Upper lobe of right lung (tissue), 1 donor: Measurements from ENCODE around the gene ZNF385A. TPM values are rescaled to one million over a fixed set of nuclear protein-coding genes. Genes with fewer than 3 reads are reported as not detected.

Experiments
- ATAC-seq: fragments of 200-7000 bp; cut with Tn5 transposase; one replicate; pipeline ENCODE4 v1.9.1; 2020; ENCODE audit warnings: mild to moderate bottlenecking, moderate library complexity
- DNase-seq: peaks from one replicate; pipeline ENCODE4 v3.0.0-alpha.2; 2020
- H3K27ac ChIP-seq: fragments of 200-600 bp; one replicate; pipeline ENCODE4 v1.8.0; 2022
- H3K27me3 ChIP-seq: fragments of 200-600 bp; one replicate; pipeline ENCODE4 v1.8.0; 2022; ENCODE audit warnings: mild to moderate bottlenecking
- H3K36me3 ChIP-seq: fragments of 200-600 bp; one replicate; pipeline ENCODE4 v1.8.0; 2022
- H3K4me1 ChIP-seq: fragments of 200-600 bp; one replicate; pipeline ENCODE4 v1.8.0; 2022
- H3K4me3 ChIP-seq: fragments of 200-600 bp; one replicate; pipeline ENCODE4 v1.8.0; 2022; ENCODE audit warnings: mild to moderate bottlenecking
- H3K9me3 ChIP-seq: fragments of 200-600 bp; one replicate; pipeline ENCODE4 v1.8.0; 2022
- CTCF ChIP-seq: fragments of 200-600 bp; IDR thresholded peaks from one replicate; pipeline ENCODE4 v1.8.0; 2022; ENCODE audit warnings: antibody characterized with exemption
- intact Hi-C: fragments of 100-400 bp; cut with DNase I; formaldehyde crosslinking; loops from one replicate; pipeline ENCODE4 v1.11.0; 2022
- total RNA-seq: library from RNA; stranded (reverse); fragmentation: NEBNext Ultra II Directional; extraction: Animal tissue kit (Norgen Biotek cat#: 25700); gene quantifications from one replicate; pipeline ENCODE4 v1.2.1, GENCODE V29; 2021
- donor health status: DM: no; HTN: yes; CAD: no; lungs with severe emphysema.

Gene ZNF385A
- total RNA-seq, 1 donor from 2014 or later = 26.6 TPM

GRCh38 chr12:54423816-54424150 is 39.2 kb upstream of the ZNF385A start:
- Histone ChIP-seq H3K4me3 (no peak overlapping the region), H3K27ac (no peak overlapping the region), H3K9me3 (no peaks in the 10 kb centered on the region), H3K27me3 (no peaks in the 10 kb centered on the region), H3K4me1 (peaks cover 12% of the 10 kb centered on the region), H3K36me3 (no peaks in the 10 kb centered on the region)
- no peak for ATAC-seq
- no peak for DNase-seq
- no peak for TF ChIP-seq CTCF
- intact Hi-C loops = no loop called here

- H3K9me3 ChIP-seq = no peaks in the 10 kb centered on the region
- TF ChIP-seq CTCF = no peak
- H3K27ac ChIP-seq = peak overlapping the region; percentile 65
- intact Hi-C loops = no loop called here
- no peaks in the 10 kb centered on the region for H3K27me3 ChIP-seq
- no peak overlapping the region for H3K4me3 ChIP-seq
- DNase-seq (no peak), ATAC-seq (no peak)
- no peaks in the 10 kb centered on the region for H3K36me3 ChIP-seq
- peaks cover 11% of the 10 kb centered on the region for H3K4me1 ChIP-seq
Measured at GRCh38 chr12:54421879-54422250, 37.3 kb upstream of the ZNF385A start.

- no peak for TF ChIP-seq CTCF
- Histone ChIP-seq H3K4me1 (peaks cover 13% of the 10 kb centered on the region), H3K4me3 (no peak overlapping the region), H3K27ac (peak overlapping the region; percentile 86), H3K36me3 (no peaks in the 10 kb centered on the region), H3K27me3 (no peaks in the 10 kb centered on the region), H3K9me3 (no peaks in the 10 kb centered on the region)
- intact Hi-C loops = no loop called here
- DNase-seq = no peak
- ATAC-seq = peak; percentile 7
Measured at GRCh38 chr12:54421175-54421878, 36.8 kb upstream of the ZNF385A start.

GRCh38 chr12:54420766-54421144 is 36.2 kb upstream of the ZNF385A start:
- Histone ChIP-seq H3K27me3 (no peaks in the 10 kb centered on the region), H3K9me3 (no peaks in the 10 kb centered on the region), H3K4me1 (peaks cover 19% of the 10 kb centered on the region), H3K27ac (peak overlapping the region; percentile 86), H3K4me3 (no peak overlapping the region), H3K36me3 (no peaks in the 10 kb centered on the region)
- intact Hi-C loops = no loop called here
- no peak for DNase-seq
- no peak for ATAC-seq
- no peak for TF ChIP-seq CTCF

GRCh38 chr12:54419088-54419887 is 34.8 kb upstream of the ZNF385A start, which contains the start of gene ITGA5:
ITGA5 (minus strand) TSS chr12:54419266; CDS start chr12:54419198, 68 bp downstream.
- no peaks in the 10 kb centered on the region for H3K9me3 ChIP-seq
- intact Hi-C loops = no loop called here
- DNase-seq (peak; percentile 87), ATAC-seq (peak; percentile 85)
- H3K4me1 ChIP-seq = peaks cover 34% of the 10 kb centered on the region
- no peaks in the 10 kb centered on the region for H3K36me3 ChIP-seq
- peak within 1 kb of the TSS; percentile 83 for H3K4me3 ChIP-seq
- H3K27me3 ChIP-seq = no peaks in the 10 kb centered on the region
- TF ChIP-seq CTCF = no peak
- peak within 1 kb of the TSS; percentile 86 for H3K27ac ChIP-seq
